HepG2 (cell line): ENCODE data around the gene PMFBP1. TPM values are rescaled to one million over a fixed set of nuclear protein-coding genes. Genes with fewer than 3 reads are reported as not detected.

Experiments used
- ATAC-seq: fragments of 200-7000 bp; cut with Tn5 transposase; 3 replicates; pipeline ENCODE4 v1.9.1; 2020; ENCODE audit warnings: mild to moderate bottlenecking, moderate library complexity
- BruUV-seq: library from RNA; stranded (reverse); fragments of 400-500 nt; replicated peaks from 2 replicates; lab custom pipeline; 2021; lab: Mats Ljungman, UMichigan
- CTCF ChIA-PET: fragments of 300-600 bp; formaldehyde crosslinking; extraction: SDS; loops from one replicate; lab custom pipeline; 2021; ENCODE audit warnings: low total read pairs, inconsistent platforms, low intra/inter-chr PET ratio; lab: Yijun Ruan, JAX
- POLR2A ChIA-PET: fragments of 350-600 bp; sonication (Branson Sonifier 250); formaldehyde crosslinking; loops from one replicate; lab custom pipeline; 2020; ENCODE audit warnings: antibody characterized with exemption, inconsistent platforms; lab: Yijun Ruan, JAX
- DNase-seq: peaks from one replicate; pipeline ENCODE4 v3.0.0-alpha.2; 2015; ENCODE audit warnings: low spot score
- FAIRE-seq: peaks from 3 replicates; lab custom pipeline; 2011; peaks lifted over from hg19 to GRCh38; lab: Jason Lieb, UNC
- H2AFZ ChIP-seq: one replicate; pipeline ENCODE4 v1.6.1; 2011; ENCODE audit warnings: low read length, inconsistent platforms
- H3K27ac ChIP-seq: fragments of 300-600 bp; 3 replicates; pipeline ENCODE4 v1.8.0; 2011; ENCODE audit warnings: mixed run types, mild to moderate bottlenecking, mixed read lengths, low read length, inconsistent platforms; ENCODE audit not compliant: insufficient read depth; ENCODE audit errors: extremely low read length
- H3K27me3 ChIP-seq, 2 experiments: fragments of 200-600 bp in 1 of 2; 2 replicates in 1 of 2; 3 replicates in 1 of 2; pipeline versions ENCODE4 v1.6.0 to v1.8.0; 2011; ENCODE audit warnings: low read length in 2 of 2, mild to moderate bottlenecking in 2 of 2, moderate library complexity in 2 of 2, inconsistent platforms in 1 of 2; ENCODE audit not compliant: insufficient read depth in 2 of 2, control insufficient read depth in 1 of 2
- H3K36me3 ChIP-seq, 2 experiments: fragments of 200-600 bp in 1 of 2; replicated peaks in 1 of 2; 2 replicates in 1 of 2; 3 replicates in 1 of 2; pipeline versions ENCODE4 v1.5.1 to v1.8.0; 2011; ENCODE audit warnings: low read length in 2 of 2, inconsistent platforms in 1 of 2; ENCODE audit not compliant: insufficient read depth in 2 of 2, control insufficient read depth in 1 of 2
- H3K4me1 ChIP-seq: 2 replicates; pipeline ENCODE4 v1.5.1; 2012; ENCODE audit warnings: low read length, inconsistent platforms; ENCODE audit not compliant: insufficient read depth
- H3K4me2 ChIP-seq: 2 replicates; pipeline ENCODE4 v1.6.0; 2011; ENCODE audit warnings: low read depth, low read length, inconsistent platforms
- H3K4me3 ChIP-seq, 3 experiments: fragments of 200-600 bp in 1 of 3; sonication (generic), shearing (Covaris generic) in 1 of 3; replicated peaks in 1 of 3; 2 replicates each; pipeline ENCODE4 v1.5.1; 2011 to 2016; ENCODE audit warnings: low read length in 3 of 3, inconsistent platforms in 2 of 3, low read depth in 2 of 3, mild to moderate bottlenecking in 2 of 3, control low read depth in 1 of 3, mixed read lengths in 1 of 3; ENCODE audit not compliant: insufficient read depth in 1 of 3
- H3K79me2 ChIP-seq: one replicate; pipeline ENCODE4 v1.6.1; 2011; ENCODE audit warnings: low read length, inconsistent platforms; ENCODE audit not compliant: insufficient read depth
- H3K9ac ChIP-seq: 2 replicates; pipeline ENCODE4 v1.6.0; 2011; ENCODE audit warnings: mild to moderate bottlenecking, low read depth, low read length, inconsistent platforms; ENCODE audit not compliant: insufficient read depth
- H3K9me3 ChIP-seq: 2 replicates; pipeline ENCODE4 v1.5.1; 2012; ENCODE audit warnings: mild to moderate bottlenecking, low read length
- H4K20me1 ChIP-seq: 2 replicates; pipeline ENCODE4 v1.6.0; 2011; ENCODE audit warnings: inconsistent platforms, mild to moderate bottlenecking, low read length, moderate library complexity; ENCODE audit not compliant: insufficient read depth
- AKNA ChIP-seq: sonication (generic); formaldehyde crosslinking; IDR thresholded peaks from 2 replicates; pipeline ENCODE4 v1.4.0; 2020; ENCODE audit warnings: missing genetic modification reagents, borderline replicate concordance
- ATM ChIP-seq: fragments of 450-650 bp; IDR thresholded peaks from 2 replicates; pipeline ENCODE4 v1.7.1; 2017; ENCODE audit warnings: mild to moderate bottlenecking, borderline replicate concordance
- GPBP1L1 ChIP-seq: sonication (generic); formaldehyde crosslinking; IDR thresholded peaks from 2 replicates; pipeline ENCODE4 v1.5.0; 2020; ENCODE audit warnings: mild to moderate bottlenecking, missing genetic modification reagents
- KDM2A ChIP-seq: sonication (generic); formaldehyde crosslinking; IDR thresholded peaks from 2 replicates; pipeline ENCODE4 v1.4.0; 2020; ENCODE audit warnings: low read depth, missing genetic modification reagents, borderline replicate concordance
- PRDM15 ChIP-seq: sonication (generic); formaldehyde crosslinking; IDR thresholded peaks from 2 replicates; pipeline ENCODE4 v1.4.0; 2020; ENCODE audit warnings: missing genetic modification reagents
- SNAPC5 ChIP-seq: sonication (generic); formaldehyde crosslinking; IDR thresholded peaks from 2 replicates; pipeline ENCODE4 v1.8.1; 2023; ENCODE audit warnings: mild to moderate bottlenecking, missing genetic modification reagents, borderline replicate concordance
- SRSF4 ChIP-seq: fragments of 200-400 bp; formaldehyde crosslinking; IDR thresholded peaks from one replicate; pipeline ENCODE4 v1.6.1; 2018; ENCODE audit warnings: mild to moderate bottlenecking, low read depth, low read length, moderate library complexity; ENCODE audit not compliant: poor library complexity, severe bottlenecking
- STAG1 ChIP-seq: sonication (generic); formaldehyde crosslinking; IDR thresholded peaks from 2 replicates; pipeline ENCODE4 v1.4.0; 2020; ENCODE audit warnings: missing genetic modification reagents
- TAF1 ChIP-seq: sonication (generic); formaldehyde crosslinking; IDR thresholded peaks from 2 replicates; pipeline ENCODE4 v1.4.0; 2020; ENCODE audit warnings: missing genetic modification reagents
- TFAP4 ChIP-seq: sonication (generic); IDR thresholded peaks from 2 replicates; pipeline ENCODE4 v1.6.1; 2016; ENCODE audit warnings: low read depth, borderline replicate concordance
- ZNF251 ChIP-seq: sonication (generic); formaldehyde crosslinking; IDR thresholded peaks from 2 replicates; pipeline ENCODE4 v1.9.0; 2021; ENCODE audit warnings: mild to moderate bottlenecking, missing genetic modification reagents
- ZNF780A ChIP-seq: sonication (generic); formaldehyde crosslinking; IDR thresholded peaks from 2 replicates; pipeline ENCODE4 v1.8.0; 2022; ENCODE audit warnings: mild to moderate bottlenecking, missing genetic modification reagents, moderate library complexity
- ZNF781 ChIP-seq: sonication (generic); formaldehyde crosslinking; IDR thresholded peaks from 2 replicates; pipeline ENCODE4 v1.5.1; 2020; ENCODE audit warnings: borderline replicate concordance, mild to moderate bottlenecking, missing genetic modification reagents; ENCODE audit errors: not compliant biosample characterization
- ZNF816 ChIP-seq: sonication (generic); formaldehyde crosslinking; IDR thresholded peaks from 2 replicates; pipeline ENCODE4 v1.8.0; 2022; ENCODE audit warnings: missing genetic modification reagents, mild to moderate bottlenecking, borderline replicate concordance
- WGBS: methylation state at CpG from one replicate; pipeline ENCODE4 v1.1.6; 2017; ENCODE audit warnings: low lambda C conversion rate; 5-methylcytosine and 5-hydroxymethylcytosine counted together
- in situ Hi-C: cut with HindIII; loops from 2 replicates; pipeline ENCODE4 v1.10.0; 2017; ENCODE audit warnings: low pct_unique_long_range_greater_than_20kb; ENCODE audit not compliant: extremely low pct_ligation_motif_present
- intact Hi-C: fragments of 100-400 bp; cut with micrococcal nuclease; formaldehyde crosslinking; loops from one replicate; pipeline ENCODE4 v1.10.0; 2022; ENCODE audit not compliant: unreplicated experiment
- polyA plus RNA-seq, 8 experiments: library from polyadenylated mRNA; depleted of rRNA in 3 of 8; stranded (reverse) in 7 of 8; unstranded in 1 of 8; fragments of >200 nt; fragmentation: Illumina TruSeq in 4 of 8; extraction: Trizol in 4 of 8; gene quantifications; 2 replicates each; pipeline versions ENCODE4 v1.2.1 to v1.2.3, GENCODE V29; 2011 to 2016; ENCODE audit warnings: low read depth in 4 of 8, missing spikeins in 1 of 8, mixed read lengths in 1 of 8; ENCODE audit not compliant: insufficient read depth in 1 of 8
- total RNA-seq, 5 experiments: library from RNA; depleted of rRNA; stranded (reverse); fragments of >200 nt; fragmentation: Illumina TruSeq; extraction: Trizol; gene quantifications; 2 replicates each; pipeline ENCODE4 v1.2.3, GENCODE V29; 2016; ENCODE audit warnings: low read depth in 1 of 5

The PMFBP1 gene
- total and polyA plus RNA-seq, 2 of the 13 experiments (the other 11 are each of a cell fraction or from before 2014, with no cell fraction given): 1.9 to 3.8 TPM

- no peaks in the 10 kb centered on the region for H3K36me3 ChIP-seq
- DNase-seq: no peak
- no peaks in the 10 kb centered on the region for H3K9me3 ChIP-seq
- 84% methylated on average over 3 of the region's 3 CpGs for WGBS
- H3K27ac ChIP-seq: no peak overlapping the region
- no peak for FAIRE-seq
- H2AFZ ChIP-seq: no peak overlapping the region
- ATAC-seq: no peak
- no peak overlapping the region for H3K9ac ChIP-seq
- no peaks in the 10 kb centered on the region for H3K4me1 ChIP-seq
- in situ Hi-C loops (no loop called here), intact Hi-C loops (no loop called here)
- POLR2A ChIA-PET: no interaction called here
- CTCF ChIA-PET: no interaction called here
- H3K4me3 ChIP-seq: no peak overlapping the region
- BruUV-seq: no TSS peak
- no peak overlapping the region for H3K4me2 ChIP-seq
- H4K20me1 ChIP-seq: no peaks in the 10 kb centered on the region
- H3K27me3 ChIP-seq: no peaks in the 10 kb centered on the region
- no peaks in the 10 kb centered on the region for H3K79me2 ChIP-seq
- no peak for TF ChIP-seq ZNF816
- TF ChIP-seq AKNA (CRISPR knock-in tag): no peak
- no peak for TF ChIP-seq ZNF780A (CRISPR knock-in tag)
- TF ChIP-seq SNAPC5: no peak
- TF ChIP-seq KDM2A: no peak
- TF ChIP-seq ZNF781: no peak
- TF ChIP-seq TAF1: no peak
- TF ChIP-seq GPBP1L1: no peak
- no peak for TF ChIP-seq TFAP4
- no peak for TF ChIP-seq ZNF251 (CRISPR knock-in tag)
- TF ChIP-seq ATM: no peak
- TF ChIP-seq SRSF4: no peak
- TF ChIP-seq PRDM15 (CRISPR knock-in tag): no peak
- no peak for TF ChIP-seq STAG1 (CRISPR knock-in tag)
These were observed 34.3 kb upstream of the PMFBP1 start for GRCh38 chr16:72206299-72206698.
